K562 (cell line): ENCODE data around the gene HOXB4. TPM values are rescaled to one million over a fixed set of nuclear protein-coding genes. Genes with fewer than 3 reads are reported as not detected.
A peak's percentile ranks its signal among the peaks of the same experiment; 100 is the strongest.

Experiments used
- ASH1L ChIP-seq: fragments of 450-650 bp; IDR thresholded peaks from 2 replicates; pipeline ENCODE4 v1.6.1; 2018; ENCODE audit warnings: borderline replicate concordance, mild to moderate bottlenecking, low read depth; ENCODE audit not compliant: partially characterized antibody
- BRCA1 ChIP-seq, 2 experiments: fragments of 450-650 bp in 1 of 2; sonication (generic) in 1 of 2; formaldehyde crosslinking in 1 of 2; IDR thresholded peaks; 2 replicates each; pipeline versions ENCODE4 v1.5.0 to v1.6.1; 2017 to 2020; ENCODE audit warnings: mild to moderate bottlenecking in 1 of 2, missing genetic modification reagents in 1 of 2
- CBFB ChIP-seq: sonication (generic); formaldehyde crosslinking; IDR thresholded peaks from 2 replicates; pipeline ENCODE4 v1.4.0; 2020; ENCODE audit warnings: mild to moderate bottlenecking, missing genetic modification reagents
- DEAF1 ChIP-seq: fragments of 450-650 bp; formaldehyde crosslinking; IDR thresholded peaks from 2 replicates; pipeline ENCODE4 v1.4.0; 2020; ENCODE audit warnings: mild to moderate bottlenecking, moderate library complexity
- HSF4 ChIP-seq: fragments of 250-450 bp; sonication (Bioruptor Pico); IDR thresholded peaks from 2 replicates; pipeline ENCODE4 v2.1.2; 2022; ENCODE audit warnings: mild to moderate bottlenecking, moderate library complexity, borderline replicate concordance
- JUNB ChIP-seq: fragments of 450-650 bp; formaldehyde crosslinking; conservative IDR thresholded peaks from 2 replicates; pipeline ENCODE4 v1.4.0; 2020; ENCODE audit warnings: mild to moderate bottlenecking
- MYC ChIP-seq, 2 experiments: fragments of 250-450 bp in 1 of 2; sonication (Bioruptor Pico) in 1 of 2; IDR thresholded peaks; 2 replicates each; pipeline versions ENCODE4 v1.5.1 to v1.6.1; 2012 to 2021; ENCODE audit warnings: low read depth in 2 of 2, borderline replicate concordance in 1 of 2, improper control_type of control experiment in 1 of 2, low read length in 1 of 2, mild to moderate bottlenecking in 1 of 2, moderate library complexity in 1 of 2
- NFIC ChIP-seq: fragments of 450-650 bp; IDR thresholded peaks from 2 replicates; pipeline ENCODE4 v1.6.1; 2017; ENCODE audit warnings: mild to moderate bottlenecking, inconsistent platforms
- NR2C2 ChIP-seq, 2 experiments: fragments of 200-800 bp in 1 of 2; sonication (Bioruptor generic) in 1 of 2; sonication (generic) in 1 of 2; formaldehyde crosslinking in 1 of 2; IDR thresholded peaks; 2 replicates each; pipeline versions ENCODE4 v1.6.1 to v1.8.0; 2016 to 2022; ENCODE audit warnings: mild to moderate bottlenecking in 1 of 2, missing compliant biosample characterization in 1 of 2, missing genetic modification characterization in 1 of 2, missing genetic modification reagents in 1 of 2
- SP2 ChIP-seq: IDR thresholded peaks from 2 replicates; pipeline ENCODE4 v1.6.1; 2011; ENCODE audit warnings: mild to moderate bottlenecking, low read depth, low read length, moderate library complexity; ENCODE audit not compliant: poor library complexity, severe bottlenecking; ENCODE audit errors: extremely low read depth
- TRIM24 ChIP-seq, 2 experiments: fragments of 450-650 bp; IDR thresholded peaks; 2 replicates each; pipeline ENCODE4 v1.6.1; 2016
- TRIM28 ChIP-seq: fragments of 450-650 bp; IDR thresholded peaks from 2 replicates; pipeline ENCODE4 v1.6.1; 2017
- ZNF134 ChIP-seq: fragments of 250-450 bp; sonication (Bioruptor Pico); conservative IDR thresholded peaks from 2 replicates; pipeline ENCODE4 v1.4.0; 2020
- ZNF668 ChIP-seq: fragments of 250-450 bp; sonication (Bioruptor Pico); IDR thresholded peaks from 2 replicates; pipeline ENCODE4 v1.8.0; 2022; ENCODE audit warnings: mild to moderate bottlenecking, inconsistent platforms
- polyA plus RNA-seq, 8 experiments: library from polyadenylated mRNA; depleted of rRNA in 4 of 8; stranded (reverse) in 5 of 8; unstranded in 3 of 8; fragments of >200 nt; fragmentation: Nextera tagmentation in 2 of 8; fragmentation: Illumina TruSeq in 1 of 8; extraction: Ambion mirVana in 2 of 8; extraction: Trizol in 1 of 8; gene quantifications; 2 replicates each; pipeline versions ENCODE4 v1.2.1 to v1.2.3, GENCODE V29; 2011 to 2014; ENCODE audit warnings: inconsistent platforms in 1 of 8, missing spikeins in 1 of 8
- total RNA-seq, 7 experiments: library from RNA; depleted of rRNA in 6 of 7; stranded (reverse); fragments of >200 nt in 6 of 7; fragmentation: Illumina TruSeq in 2 of 7; extraction: Trizol in 2 of 7; gene quantifications; 2 replicates each; pipeline versions ENCODE4 v1.2.1 to v1.2.3, GENCODE V29; 2011 to 2021; ENCODE audit warnings: low replicate concordance in 1 of 7
- TF ChIP-seq, protein P1 (sequence below): fragments of 150-350 bp; IDR thresholded peaks from 2 replicates; pipeline ENCODE4 v1.6.1; 2014; ENCODE audit warnings: low read depth, mild to moderate bottlenecking, low read length, borderline replicate concordance
- TF ChIP-seq, protein P2 (sequence below), 2 experiments: IDR thresholded peaks; 2 replicates each; pipeline ENCODE4 v1.6.1; 2012; ENCODE audit warnings: improper control_type of control experiment in 2 of 2, low read depth in 2 of 2, low read length in 2 of 2, borderline replicate concordance in 1 of 2
- TF ChIP-seq, protein P3 (sequence below): sonication (generic); formaldehyde crosslinking; IDR thresholded peaks from 2 replicates; pipeline ENCODE4 v1.4.0; 2020; ENCODE audit warnings: mild to moderate bottlenecking, missing genetic modification reagents

HOXB4 gene
- total and polyA plus RNA-seq, 9 of the 15 experiments (the other 6 are each of a cell fraction or from before 2014, with no cell fraction given) = 1.6 to 34.9 (median 14.9) TPM

DNA sequence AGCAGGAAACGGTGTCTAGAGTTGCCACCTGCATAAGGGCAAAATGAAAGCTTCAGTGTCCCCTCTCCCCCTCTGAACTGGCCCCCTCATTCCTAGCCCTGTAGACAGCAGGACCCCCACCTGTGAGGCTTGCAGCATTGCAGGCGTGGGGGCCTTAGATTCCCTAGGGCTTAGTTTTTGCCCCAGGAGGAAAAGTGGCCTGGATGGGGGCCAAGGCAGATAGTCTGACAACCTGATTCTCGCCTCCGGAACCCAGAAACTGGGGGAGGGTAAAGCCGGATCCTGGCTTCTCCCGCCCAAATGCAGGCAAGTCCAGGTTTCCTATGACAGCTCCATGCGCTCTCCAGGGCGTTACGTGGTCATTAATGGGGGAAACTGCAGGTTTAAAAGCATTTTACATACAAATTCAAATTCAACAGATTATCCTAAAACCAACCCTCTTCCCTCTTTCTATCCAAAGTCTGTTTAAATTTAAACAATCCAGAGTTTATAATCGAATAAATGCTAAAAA, 27.3 kb upstream of the HOXB4 start (continued):
- TF ChIP-seq CBFB = no peak
- TF ChIP-seq, protein P1, sequence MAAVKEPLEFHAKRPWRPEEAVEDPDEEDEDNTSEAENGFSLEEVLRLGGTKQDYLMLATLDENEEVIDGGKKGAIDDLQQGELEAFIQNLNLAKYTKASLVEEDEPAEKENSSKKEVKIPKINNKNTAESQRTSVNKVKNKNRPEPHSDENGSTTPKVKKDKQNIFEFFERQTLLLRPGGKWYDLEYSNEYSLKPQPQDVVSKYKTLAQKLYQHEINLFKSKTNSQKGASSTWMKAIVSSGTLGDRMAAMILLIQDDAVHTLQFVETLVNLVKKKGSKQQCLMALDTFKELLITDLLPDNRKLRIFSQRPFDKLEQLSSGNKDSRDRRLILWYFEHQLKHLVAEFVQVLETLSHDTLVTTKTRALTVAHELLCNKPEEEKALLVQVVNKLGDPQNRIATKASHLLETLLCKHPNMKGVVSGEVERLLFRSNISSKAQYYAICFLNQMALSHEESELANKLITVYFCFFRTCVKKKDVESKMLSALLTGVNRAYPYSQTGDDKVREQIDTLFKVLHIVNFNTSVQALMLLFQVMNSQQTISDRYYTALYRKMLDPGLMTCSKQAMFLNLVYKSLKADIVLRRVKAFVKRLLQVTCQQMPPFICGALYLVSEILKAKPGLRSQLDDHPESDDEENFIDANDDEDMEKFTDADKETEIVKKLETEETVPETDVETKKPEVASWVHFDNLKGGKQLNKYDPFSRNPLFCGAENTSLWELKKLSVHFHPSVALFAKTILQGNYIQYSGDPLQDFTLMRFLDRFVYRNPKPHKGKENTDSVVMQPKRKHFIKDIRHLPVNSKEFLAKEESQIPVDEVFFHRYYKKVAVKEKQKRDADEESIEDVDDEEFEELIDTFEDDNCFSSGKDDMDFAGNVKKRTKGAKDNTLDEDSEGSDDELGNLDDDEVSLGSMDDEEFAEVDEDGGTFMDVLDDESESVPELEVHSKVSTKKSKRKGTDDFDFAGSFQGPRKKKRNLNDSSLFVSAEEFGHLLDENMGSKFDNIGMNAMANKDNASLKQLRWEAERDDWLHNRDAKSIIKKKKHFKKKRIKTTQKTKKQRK = no peak
- no peak for TF ChIP-seq ZNF134
- TF ChIP-seq ASH1L = no peak
- no peak; a peak in 1 of 4 replicates for TF ChIP-seq TRIM24 (IDR thresholded peaks at IDR 0.05)
- TF ChIP-seq, protein P2, sequence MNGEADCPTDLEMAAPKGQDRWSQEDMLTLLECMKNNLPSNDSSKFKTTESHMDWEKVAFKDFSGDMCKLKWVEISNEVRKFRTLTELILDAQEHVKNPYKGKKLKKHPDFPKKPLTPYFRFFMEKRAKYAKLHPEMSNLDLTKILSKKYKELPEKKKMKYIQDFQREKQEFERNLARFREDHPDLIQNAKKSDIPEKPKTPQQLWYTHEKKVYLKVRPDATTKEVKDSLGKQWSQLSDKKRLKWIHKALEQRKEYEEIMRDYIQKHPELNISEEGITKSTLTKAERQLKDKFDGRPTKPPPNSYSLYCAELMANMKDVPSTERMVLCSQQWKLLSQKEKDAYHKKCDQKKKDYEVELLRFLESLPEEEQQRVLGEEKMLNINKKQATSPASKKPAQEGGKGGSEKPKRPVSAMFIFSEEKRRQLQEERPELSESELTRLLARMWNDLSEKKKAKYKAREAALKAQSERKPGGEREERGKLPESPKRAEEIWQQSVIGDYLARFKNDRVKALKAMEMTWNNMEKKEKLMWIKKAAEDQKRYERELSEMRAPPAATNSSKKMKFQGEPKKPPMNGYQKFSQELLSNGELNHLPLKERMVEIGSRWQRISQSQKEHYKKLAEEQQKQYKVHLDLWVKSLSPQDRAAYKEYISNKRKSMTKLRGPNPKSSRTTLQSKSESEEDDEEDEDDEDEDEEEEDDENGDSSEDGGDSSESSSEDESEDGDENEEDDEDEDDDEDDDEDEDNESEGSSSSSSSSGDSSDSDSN (IDR thresholded peaks at IDR 0.05; ENCODE audit: borderline replicate concordance in 1 of 2, low read depth in 2 of 2, low read length in 2 of 2) = peak in 1 of 2 experiments; percentile 66; a peak in 1 of 4 replicates
- TF ChIP-seq SP2 = no peak
- TF ChIP-seq DEAF1 = no peak
- TF ChIP-seq ZNF668 (CRISPR knock-in tag) = no peak
- TF ChIP-seq HSF4 (CRISPR knock-in tag) = no peak
- TF ChIP-seq TRIM28 = no peak
- TF ChIP-seq NR2C2 (CRISPR knock-in tag; IDR thresholded peaks at IDR 0.05) = no peak
- TF ChIP-seq NR2C2 (tag; IDR thresholded peaks at IDR 0.05) = peak; percentile 33; the same call in 1 of the 2 replicates
- no peak for TF ChIP-seq JUNB (CRISPR knock-in tag)
- TF ChIP-seq, protein P3, sequence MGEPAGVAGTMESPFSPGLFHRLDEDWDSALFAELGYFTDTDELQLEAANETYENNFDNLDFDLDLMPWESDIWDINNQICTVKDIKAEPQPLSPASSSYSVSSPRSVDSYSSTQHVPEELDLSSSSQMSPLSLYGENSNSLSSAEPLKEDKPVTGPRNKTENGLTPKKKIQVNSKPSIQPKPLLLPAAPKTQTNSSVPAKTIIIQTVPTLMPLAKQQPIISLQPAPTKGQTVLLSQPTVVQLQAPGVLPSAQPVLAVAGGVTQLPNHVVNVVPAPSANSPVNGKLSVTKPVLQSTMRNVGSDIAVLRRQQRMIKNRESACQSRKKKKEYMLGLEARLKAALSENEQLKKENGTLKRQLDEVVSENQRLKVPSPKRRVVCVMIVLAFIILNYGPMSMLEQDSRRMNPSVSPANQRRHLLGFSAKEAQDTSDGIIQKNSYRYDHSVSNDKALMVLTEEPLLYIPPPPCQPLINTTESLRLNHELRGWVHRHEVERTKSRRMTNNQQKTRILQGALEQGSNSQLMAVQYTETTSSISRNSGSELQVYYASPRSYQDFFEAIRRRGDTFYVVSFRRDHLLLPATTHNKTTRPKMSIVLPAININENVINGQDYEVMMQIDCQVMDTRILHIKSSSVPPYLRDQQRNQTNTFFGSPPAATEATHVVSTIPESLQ (CRISPR knock-in tag) = no peak
- peak; percentile 52; the same call in 1 of the 2 replicates for TF ChIP-seq MYC (IDR thresholded peaks at IDR 0.05; ENCODE audit: low read depth, low read length)
- no peak for TF ChIP-seq MYC (CRISPR knock-in tag; IDR thresholded peaks at IDR 0.05; ENCODE audit: borderline replicate concordance, low read depth)
- TF ChIP-seq NFIC = peak; percentile 76
- TF ChIP-seq BRCA1 (IDR thresholded peaks at IDR 0.05) = no peak
- TF ChIP-seq BRCA1 (CRISPR knock-in tag; IDR thresholded peaks at IDR 0.05) = no peak
